Measurements from ENCODE around the gene KIAA0930.
"Not testable (repeated sequence)": the region's sequence is repeated elsewhere in the genome, so short reads cannot be mapped to it uniquely, and the experiment has no call there.

KIAA0930 gene

GRCh38 chr22:45198463-45198795, 42.3 kb downstream of the KIAA0930 start:
- no peak for DNase-seq

DNA sequence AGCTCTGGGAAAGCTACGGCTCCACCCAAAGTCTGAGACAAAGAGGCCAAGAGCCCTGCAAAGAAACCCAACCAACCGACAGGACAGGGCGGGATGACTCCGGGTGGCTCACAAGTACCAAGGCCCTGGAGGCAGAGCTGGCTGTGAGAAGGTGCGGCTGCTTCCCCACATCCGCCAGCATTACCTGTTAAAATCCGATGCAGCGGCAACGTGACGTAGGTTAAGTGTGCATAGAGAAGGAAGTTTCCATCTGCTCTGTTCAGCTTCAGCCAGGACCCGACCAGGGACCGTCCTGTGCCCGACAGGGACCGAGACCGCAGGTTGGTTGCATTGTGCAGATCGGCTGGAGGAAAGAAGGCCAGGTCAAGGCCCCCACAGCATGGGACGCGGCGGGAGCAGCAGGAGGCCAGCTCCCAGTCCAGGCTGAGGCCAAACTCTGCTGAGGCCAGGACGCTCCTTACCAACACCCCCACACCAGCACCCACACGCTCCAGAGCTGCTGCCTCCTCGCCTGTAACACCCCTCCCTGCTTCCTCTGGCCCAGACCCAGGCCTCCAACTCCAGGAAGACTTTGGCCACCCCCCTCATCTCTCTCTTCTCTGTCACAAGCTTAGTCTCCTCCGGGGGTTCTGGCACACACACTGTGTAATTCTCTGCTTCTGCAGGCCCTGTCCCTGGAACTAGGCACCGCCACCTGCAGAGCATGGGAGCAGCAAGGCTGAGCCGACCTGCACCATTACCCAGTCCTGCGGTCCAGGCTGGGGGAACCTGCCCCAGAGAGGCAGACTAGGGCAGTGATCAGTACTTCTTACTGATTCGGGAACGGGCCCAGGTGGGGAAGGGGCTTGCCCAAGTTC, 42.9 kb downstream of the KIAA0930 start:
- DNase-seq = no peak

- no peak for DNase-seq
Measured at GRCh38 chr22:45196926-45197605, 43.6 kb downstream of the KIAA0930 start.

- no peak for DNase-seq
Measured at GRCh38 chr22:45196308-45196707, 44.4 kb downstream of the KIAA0930 start.

DNA sequence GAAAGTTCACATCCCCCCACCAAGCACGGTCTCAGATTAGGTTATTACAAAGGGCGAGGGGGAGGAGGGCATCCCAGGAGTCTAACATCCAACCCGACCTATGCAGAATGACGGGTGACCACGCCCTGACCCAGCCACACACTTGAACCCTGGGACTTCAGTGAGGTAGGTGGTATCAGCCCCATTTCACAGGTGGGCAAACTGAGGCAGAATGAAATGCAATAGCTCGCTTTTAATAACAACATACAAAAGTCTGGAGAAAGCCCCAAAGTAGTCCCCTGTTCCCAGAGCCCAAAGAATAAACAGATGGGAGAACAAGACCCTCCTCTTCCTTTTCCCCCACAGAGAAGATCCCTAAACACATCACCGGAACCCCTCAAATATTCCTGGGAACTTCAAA, 45.1 kb downstream of the KIAA0930 start:
- no peak for DNase-seq

GRCh38 chr22:45194686-45195085, 46.0 kb downstream of the KIAA0930 start:
- DNase-seq = no peak

- no peak for DNase-seq
Measured at GRCh38 chr22:45192701-45193187, 48.0 kb downstream of the KIAA0930 start.

DNA sequence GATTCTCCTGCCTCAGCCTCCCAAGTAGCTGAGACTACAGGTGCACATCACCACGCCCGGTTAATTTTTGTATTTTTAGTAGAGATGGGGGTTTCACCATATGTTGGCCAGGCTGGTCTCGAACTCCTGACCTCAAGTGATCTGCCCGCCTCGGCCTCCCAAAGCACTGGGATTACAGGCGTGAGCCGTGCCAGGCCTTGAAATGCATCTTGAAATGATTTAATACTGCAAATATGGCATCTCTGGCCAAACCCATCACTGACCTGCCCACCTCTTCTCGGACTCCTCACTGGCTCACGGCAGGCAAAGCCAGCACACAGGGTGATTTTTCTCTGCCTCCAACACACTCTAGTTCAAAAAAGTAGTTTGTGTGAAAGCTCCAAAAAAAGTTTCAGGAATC, 48.9 kb downstream of the KIAA0930 start:
- DNase-seq = not testable (repeated sequence)

GRCh38 chr22:45190202-45190872, 50.4 kb downstream of the KIAA0930 start:
- DNase-seq = no peak

GRCh38 chr22:45188779-45189178, 51.9 kb downstream of the KIAA0930 start:
- DNase-seq = no peak

- no peak for DNase-seq
Measured at GRCh38 chr22:45187891-45188290, 52.8 kb downstream of the KIAA0930 start.

GRCh38 chr22:45185718-45186514, 54.8 kb downstream of the KIAA0930 start:
- DNase-seq = no peak

DNA sequence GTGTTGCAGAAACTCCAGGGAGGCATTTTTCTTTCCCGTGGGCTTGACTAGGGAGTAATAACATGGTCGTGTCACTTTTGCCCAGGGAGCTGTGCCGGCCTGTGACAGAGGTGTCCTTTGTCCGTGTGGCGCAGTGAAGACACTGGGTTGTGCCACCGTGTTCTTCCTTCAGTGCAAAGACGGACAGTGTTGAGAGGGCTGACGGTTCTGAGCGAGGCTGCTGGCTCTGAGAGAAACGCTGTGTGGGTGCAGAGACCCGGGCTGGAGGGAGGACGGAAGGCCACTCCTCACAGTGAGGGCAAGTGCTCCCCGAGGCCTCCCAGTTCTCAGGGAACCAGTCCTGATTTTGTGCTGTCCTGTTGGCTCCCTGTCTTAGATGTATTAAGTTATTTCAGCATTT, 56.7 kb downstream of the KIAA0930 start:
- no peak for DNase-seq

DNA sequence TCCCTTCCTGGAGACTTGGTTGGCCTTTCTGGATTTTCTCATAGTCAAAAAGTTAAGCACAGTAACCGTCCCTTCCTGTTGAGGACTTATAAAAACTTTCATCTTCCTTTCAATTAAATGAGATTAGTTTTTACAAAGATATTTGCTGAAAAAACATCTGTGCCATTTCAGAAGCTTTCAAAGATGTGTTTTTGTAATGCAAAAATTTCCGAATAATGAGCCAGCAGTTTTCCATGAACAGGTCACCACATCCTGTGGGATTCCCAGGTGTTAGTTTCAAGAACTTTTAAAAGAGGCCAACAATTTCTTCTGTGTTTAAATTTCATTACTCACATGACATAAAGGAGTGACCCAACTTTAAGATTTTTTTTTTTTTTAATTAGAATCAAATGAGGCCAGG, 58.9 kb downstream of the KIAA0930 start:
- no peak for DNase-seq

DNA sequence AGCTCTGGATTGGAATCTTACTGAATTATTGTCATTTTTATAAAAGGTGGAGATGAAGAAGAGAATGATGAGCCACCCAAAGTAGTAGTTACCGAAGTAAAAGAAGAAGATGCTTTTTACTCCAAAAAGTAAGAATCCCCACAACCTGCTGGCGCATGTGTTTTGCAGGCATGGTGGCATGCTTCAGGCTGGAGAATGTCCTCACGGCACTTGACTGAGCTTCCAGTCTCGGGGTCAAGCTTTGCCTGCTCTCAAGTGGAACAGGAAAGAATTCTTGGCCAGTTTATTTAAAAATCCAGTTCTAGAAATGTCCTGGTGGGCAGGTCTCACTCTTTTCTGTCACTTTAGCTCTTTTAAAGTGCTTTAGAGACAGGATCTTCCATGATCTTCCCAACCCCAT, 59.5 kb downstream of the KIAA0930 start:
- no peak for DNase-seq

GRCh38 chr22:45180146-45180679, 60.5 kb downstream of the KIAA0930 start:
- DNase-seq = no peak

DNA sequence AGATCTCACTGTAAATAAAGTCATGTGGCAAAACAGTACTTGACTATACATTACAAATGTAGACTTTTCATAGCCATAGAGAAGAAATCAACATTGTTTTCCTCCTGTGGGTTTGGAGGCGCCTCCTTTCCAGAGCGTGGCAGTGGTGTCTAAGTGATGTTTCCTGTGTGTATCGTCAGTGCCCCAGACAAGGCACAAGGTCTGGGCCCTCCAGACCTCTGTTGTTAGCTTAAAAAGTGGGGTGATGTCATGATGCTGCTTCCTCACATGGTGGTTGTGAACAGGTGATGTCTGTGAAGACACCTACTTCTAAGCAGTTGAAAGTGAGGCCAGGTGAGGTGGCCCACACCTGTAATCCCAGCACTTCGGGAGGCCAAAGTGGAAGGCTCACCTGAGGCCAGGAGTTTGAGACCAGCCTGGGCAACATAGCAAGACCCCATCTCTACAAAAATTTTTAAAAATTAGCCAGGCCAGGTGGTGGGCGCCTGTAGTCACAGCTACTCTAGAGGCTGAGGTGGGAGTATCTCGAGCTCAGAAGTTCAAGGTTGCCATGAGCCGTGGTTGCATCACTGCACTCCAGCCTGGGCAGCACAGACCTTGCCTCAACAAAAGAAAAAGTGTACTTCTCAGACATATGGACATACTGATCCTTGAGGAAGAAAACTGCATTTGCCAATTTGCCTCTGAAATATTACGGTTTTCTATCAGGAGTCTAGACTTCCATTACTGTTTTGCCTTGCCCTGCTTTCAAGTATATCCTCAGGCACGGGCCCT, 61.2 kb downstream of the KIAA0930 start:
- no peak for DNase-seq

- DNase-seq = no peak
Measured at GRCh38 chr22:45172881-45173585, 67.7 kb downstream of the KIAA0930 start.

DNA sequence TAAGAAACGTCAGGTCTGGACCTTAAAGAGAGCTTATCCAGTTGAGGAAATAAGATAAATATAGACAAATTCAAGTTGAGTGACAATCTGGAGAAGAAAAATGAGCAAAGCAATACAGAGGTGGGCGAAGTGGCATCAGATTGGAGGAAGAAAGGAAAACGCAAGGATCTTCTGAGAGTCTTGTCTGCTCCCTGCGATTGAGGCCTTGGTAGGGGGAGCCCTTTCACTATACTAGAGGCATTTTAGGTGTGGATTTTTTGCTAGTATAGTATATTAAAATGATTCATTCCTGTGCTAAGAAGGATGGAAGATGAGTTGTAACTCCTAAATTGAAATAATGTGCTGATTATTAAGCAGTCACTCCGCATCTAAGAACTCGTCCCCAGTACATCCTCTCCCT, 68.9 kb downstream of the KIAA0930 start:
- DNase-seq = no peak

GRCh38 chr22:45169591-45170466, 70.9 kb downstream of the KIAA0930 start:
- no peak for DNase-seq
